Mononuclear cell (primary cell): ENCODE data around the gene CYP1A2. TPM values are rescaled to one million over a fixed set of nuclear protein-coding genes. Genes with fewer than 3 reads are reported as not detected.

Source experiments
- H3K27me3 ChIP-seq: 2 replicates; pipeline ENCODE4 v1.6.0; 2011; ENCODE audit warnings: low read length, control low read depth; ENCODE audit not compliant: insufficient read depth
- H3K4me1 ChIP-seq: 2 replicates; pipeline ENCODE4 v1.5.1; 2011; ENCODE audit warnings: mild to moderate bottlenecking, low read length, control low read depth; ENCODE audit not compliant: insufficient read depth
- H3K4me3 ChIP-seq: 2 replicates; pipeline ENCODE4 v1.5.1; 2011; ENCODE audit warnings: mild to moderate bottlenecking, low read length, moderate library complexity
- H3K9me3 ChIP-seq: 2 replicates; pipeline ENCODE4 v1.5.1; 2011; ENCODE audit warnings: low read depth, mild to moderate bottlenecking, control low read depth, low read length
- total RNA-seq: library from RNA; depleted of rRNA; stranded (reverse); fragments of >200 nt; gene quantifications from one replicate; pipeline ENCODE4 v1.2.3, GENCODE V29; 2012

Gene CYP1A2
- total RNA-seq, 1 donor, result not detected

DNA sequence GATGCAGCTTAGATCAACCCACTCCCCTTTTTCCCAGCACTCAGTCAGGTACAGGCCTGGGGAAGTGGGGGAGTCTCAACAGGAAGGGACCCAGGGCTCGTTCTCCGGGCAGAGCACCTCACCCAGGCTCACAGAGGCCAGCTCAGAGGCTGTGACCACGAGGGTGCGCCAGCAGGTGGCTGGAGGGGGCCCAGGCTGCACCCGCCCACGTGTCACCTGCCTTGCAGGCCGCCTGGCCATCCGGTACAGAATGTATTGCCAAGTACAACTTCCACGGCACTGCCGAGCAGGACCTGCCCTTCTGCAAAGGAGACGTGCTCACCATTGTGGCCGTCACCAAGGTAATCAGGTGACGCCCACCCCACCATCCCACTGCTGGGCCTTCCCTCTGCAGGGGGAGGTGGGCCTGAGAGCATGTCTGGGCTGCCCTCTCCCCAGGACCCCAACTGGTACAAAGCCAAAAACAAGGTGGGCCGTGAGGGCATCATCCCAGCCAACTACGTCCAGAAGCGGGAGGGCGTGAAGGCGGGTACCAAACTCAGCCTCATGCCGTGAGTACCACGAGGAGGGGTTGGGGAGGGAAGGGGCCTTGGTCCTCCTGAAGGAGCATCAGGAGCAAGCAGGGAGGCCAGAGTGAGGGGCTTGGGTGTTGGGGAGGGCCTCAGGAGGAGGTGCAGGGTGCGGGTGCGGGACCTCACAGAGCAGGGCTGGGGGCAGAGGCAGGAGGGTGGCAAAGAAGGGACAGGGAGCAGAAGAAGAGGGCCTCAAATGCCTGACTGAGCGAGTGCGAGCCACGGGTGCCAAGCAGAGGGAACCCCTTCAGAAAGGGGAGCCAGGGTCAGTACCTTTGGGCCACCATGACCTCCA lies 50.0 kb downstream of the CYP1A2 start:
- H3K4me1 ChIP-seq, result peaks cover 70% of the 10 kb centered on the region
- H3K27me3 ChIP-seq, result no peaks in the 10 kb centered on the region
- H3K9me3 ChIP-seq, result no peaks in the 10 kb centered on the region
- H3K4me3 ChIP-seq, result no peak overlapping the region

GRCh38 chr15:74799255-74799855 lies 50.7 kb downstream of the CYP1A2 start:
- Histone ChIP-seq H3K4me1 (peaks cover 66% of the 10 kb centered on the region), H3K9me3 (no peaks in the 10 kb centered on the region), H3K27me3 (no peaks in the 10 kb centered on the region), H3K4me3 (no peak overlapping the region)

DNA sequence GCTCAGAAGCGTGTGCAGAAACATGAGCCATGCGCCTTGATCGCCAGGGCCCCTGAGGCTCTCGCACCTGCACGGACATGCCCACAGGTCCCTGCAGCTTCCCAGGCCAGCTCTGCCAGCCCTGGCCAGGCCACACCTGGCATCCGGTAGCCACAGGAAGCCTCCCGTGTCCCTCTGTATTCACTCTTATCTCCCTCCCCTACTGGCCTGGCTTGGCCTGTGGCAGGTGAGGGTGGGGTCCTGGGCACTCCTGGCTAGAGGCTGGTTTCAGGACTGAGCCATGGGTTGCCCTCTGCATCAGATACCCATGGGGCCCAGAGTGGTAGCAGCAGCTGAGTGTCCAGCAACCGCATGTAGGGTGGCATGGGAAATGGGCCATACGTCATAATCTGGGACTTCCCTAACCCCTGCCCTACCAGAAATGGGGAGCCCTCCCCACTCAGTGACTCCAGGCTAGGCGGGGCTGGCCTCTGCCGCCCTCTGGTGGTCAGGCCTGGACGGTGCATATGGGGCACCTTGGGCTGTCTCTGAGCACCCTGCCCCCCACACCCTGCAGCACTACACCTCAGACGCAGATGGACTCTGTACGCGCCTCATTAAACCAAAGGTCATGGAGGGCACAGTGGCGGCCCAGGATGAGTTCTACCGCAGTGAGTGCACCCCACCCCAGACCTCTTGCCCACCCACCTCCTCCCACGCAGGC lies 51.4 kb downstream of the CYP1A2 start:
- H3K4me1 ChIP-seq, result peaks cover 59% of the 10 kb centered on the region
- no peak overlapping the region for H3K4me3 ChIP-seq
- no peaks in the 10 kb centered on the region for H3K9me3 ChIP-seq
- H3K27me3 ChIP-seq, result no peaks in the 10 kb centered on the region

DNA sequence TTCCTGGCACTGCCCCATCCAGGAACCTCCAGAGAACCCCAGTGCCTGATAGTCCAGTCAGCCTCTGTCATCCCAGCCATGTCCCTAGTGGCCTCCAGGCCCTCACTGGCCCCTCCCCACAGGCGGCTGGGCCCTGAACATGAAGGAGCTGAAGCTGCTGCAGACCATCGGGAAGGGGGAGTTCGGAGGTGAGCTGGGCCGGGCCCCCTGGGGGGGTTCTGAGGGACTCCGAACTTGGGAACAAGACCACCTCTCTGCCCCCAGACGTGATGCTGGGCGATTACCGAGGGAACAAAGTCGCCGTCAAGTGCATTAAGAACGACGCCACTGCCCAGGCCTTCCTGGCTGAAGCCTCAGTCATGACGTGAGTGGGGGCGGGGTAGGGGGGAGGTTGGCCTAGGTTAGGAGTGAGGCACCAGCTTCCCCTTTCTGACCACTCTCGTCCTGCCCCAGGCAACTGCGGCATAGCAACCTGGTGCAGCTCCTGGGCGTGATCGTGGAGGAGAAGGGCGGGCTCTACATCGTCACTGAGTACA lies 52.0 kb downstream of the CYP1A2 start:
- Histone ChIP-seq H3K4me1 (peaks cover 53% of the 10 kb centered on the region), H3K9me3 (no peaks in the 10 kb centered on the region), H3K4me3 (no peak overlapping the region), H3K27me3 (no peaks in the 10 kb centered on the region)

DNA sequence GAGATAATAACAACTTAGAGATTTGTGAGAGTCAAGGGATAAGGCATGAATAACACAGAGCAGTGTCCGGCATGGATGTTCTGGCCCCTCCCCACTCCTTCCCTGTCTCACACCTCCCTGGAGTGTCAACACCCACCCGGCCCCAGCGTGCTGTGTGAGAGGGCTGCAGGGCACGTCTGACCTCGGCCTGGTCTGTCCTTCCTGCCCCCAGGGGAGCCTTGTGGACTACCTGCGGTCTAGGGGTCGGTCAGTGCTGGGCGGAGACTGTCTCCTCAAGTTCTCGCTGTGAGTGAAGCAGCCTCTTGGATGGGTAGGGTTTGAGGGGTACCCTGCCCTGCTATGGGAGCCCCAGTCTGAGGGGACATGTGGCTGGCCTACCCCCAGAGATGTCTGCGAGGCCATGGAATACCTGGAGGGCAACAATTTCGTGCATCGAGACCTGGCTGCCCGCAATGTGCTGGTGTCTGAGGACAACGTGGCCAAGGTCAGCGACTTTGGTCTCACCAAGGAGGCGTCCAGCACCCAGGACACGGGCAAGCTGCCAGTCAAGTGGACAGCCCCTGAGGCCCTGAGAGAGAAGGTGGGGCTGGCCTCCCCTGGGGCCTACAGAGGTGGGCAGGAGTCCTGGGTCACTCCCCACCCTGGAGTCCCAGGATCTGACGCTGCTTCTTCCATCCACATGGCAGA lies 52.8 kb downstream of the CYP1A2 start:
- H3K9me3 ChIP-seq, result no peaks in the 10 kb centered on the region
- peaks cover 45% of the 10 kb centered on the region for H3K4me1 ChIP-seq
- no peak overlapping the region for H3K4me3 ChIP-seq
- H3K27me3 ChIP-seq, result no peaks in the 10 kb centered on the region

DNA sequence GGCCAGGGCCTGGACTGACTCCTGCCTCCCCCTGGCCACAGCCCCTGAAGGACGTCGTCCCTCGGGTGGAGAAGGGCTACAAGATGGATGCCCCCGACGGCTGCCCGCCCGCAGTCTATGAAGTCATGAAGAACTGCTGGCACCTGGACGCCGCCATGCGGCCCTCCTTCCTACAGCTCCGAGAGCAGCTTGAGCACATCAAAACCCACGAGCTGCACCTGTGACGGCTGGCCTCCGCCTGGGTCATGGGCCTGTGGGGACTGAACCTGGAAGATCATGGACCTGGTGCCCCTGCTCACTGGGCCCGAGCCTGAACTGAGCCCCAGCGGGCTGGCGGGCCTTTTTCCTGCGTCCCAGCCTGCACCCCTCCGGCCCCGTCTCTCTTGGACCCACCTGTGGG lies 53.6 kb downstream of the CYP1A2 start:
- Histone ChIP-seq H3K27me3 (no peaks in the 10 kb centered on the region), H3K4me1 (peaks cover 36% of the 10 kb centered on the region), H3K4me3 (no peak overlapping the region), H3K9me3 (no peaks in the 10 kb centered on the region)

DNA sequence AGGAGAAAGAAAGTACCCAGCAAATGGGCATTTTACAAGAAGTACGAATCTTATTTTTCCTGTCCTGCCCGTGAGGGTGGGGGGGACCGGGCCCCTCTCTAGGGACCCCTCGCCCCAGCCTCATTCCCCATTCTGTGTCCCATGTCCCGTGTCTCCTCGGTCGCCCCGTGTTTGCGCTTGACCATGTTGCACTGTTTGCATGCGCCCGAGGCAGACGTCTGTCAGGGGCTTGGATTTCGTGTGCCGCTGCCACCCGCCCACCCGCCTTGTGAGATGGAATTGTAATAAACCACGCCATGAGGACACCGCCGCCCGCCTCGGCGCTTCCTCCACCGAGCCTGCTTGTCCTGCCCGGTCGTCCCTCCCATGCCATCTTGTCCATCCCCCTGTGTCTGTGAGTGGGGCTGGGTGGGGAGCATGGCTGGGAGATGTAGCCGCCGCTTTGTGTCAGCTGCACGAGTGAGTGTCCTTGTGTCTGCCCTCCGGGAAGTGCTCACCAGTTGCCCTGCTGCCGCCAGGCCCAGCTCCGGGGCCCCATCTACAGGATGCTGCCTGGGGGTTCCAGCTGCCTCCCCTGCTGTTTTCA lies 54.3 kb downstream of the CYP1A2 start:
- Histone ChIP-seq H3K4me3 (no peak overlapping the region), H3K9me3 (no peaks in the 10 kb centered on the region), H3K27me3 (no peaks in the 10 kb centered on the region), H3K4me1 (peaks cover 30% of the 10 kb centered on the region)

DNA sequence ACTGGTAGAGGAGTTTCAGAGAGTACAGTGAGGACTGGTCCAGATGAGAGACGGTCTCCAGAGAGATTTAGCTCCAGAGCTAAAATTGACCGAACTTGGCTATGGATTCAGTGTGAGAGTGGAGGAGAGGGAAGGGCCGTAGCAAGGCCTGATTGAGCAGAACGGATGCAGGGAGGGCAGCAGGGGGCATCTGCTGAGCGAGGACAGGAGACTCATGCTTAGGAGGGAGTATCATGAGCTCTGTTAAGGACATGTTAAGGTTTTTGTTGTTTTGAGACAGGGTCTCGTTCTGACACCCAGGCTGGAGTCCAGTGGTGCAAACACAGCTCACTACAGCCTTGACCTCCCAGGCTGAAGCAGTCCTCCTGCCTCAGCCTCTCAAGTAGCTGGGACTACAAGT lies 56.3 kb downstream of the CYP1A2 start:
- no peaks in the 10 kb centered on the region for H3K9me3 ChIP-seq
- H3K27me3 ChIP-seq, result no peaks in the 10 kb centered on the region
- peaks cover 13% of the 10 kb centered on the region for H3K4me1 ChIP-seq
- H3K4me3 ChIP-seq, result no peak overlapping the region

Other genes starting within 250 kb of the CYP1A2 start
- 36.4 TPM for gene ARID3B, start 207.6 kb upstream of the CYP1A2 start, total RNA-seq
- gene CLK3, start 133.0 kb upstream of the CYP1A2 start, total RNA-seq, result 158 TPM
- 3.7 TPM for gene EDC3, start 52.8 kb upstream of the CYP1A2 start, total RNA-seq
- gene CYP1A1, start 23.3 kb upstream of the CYP1A2 start, total RNA-seq, result not detected
- 84.8 TPM for gene CSK, start 33.2 kb downstream of the CYP1A2 start, total RNA-seq
- gene LMAN1L, start 64.0 kb downstream of the CYP1A2 start, total RNA-seq, result 0.21 TPM
- not detected for gene CPLX3, start 77.8 kb downstream of the CYP1A2 start, total RNA-seq
- 25.6 TPM for gene ULK3, start 94.3 kb downstream of the CYP1A2 start, total RNA-seq
- gene SCAMP2, start 124.5 kb downstream of the CYP1A2 start, total RNA-seq, result 31.3 TPM
- 26.0 TPM for gene MPI, start 141.2 kb downstream of the CYP1A2 start, total RNA-seq
- gene FAM219B, start 158.0 kb downstream of the CYP1A2 start, total RNA-seq, result 11.4 TPM
- gene COX5A, start 189.2 kb downstream of the CYP1A2 start, total RNA-seq, result 39.1 TPM
- 0.31 TPM for gene RPP25, start 207.9 kb downstream of the CYP1A2 start, total RNA-seq
- gene SCAMP5, start 246.7 kb downstream of the CYP1A2 start, total RNA-seq, result 2.2 TPM